ENCODE data around the gene FFAR1.
"Not testable (repeated sequence)": the region's sequence is repeated elsewhere in the genome, so short reads cannot be mapped to it uniquely, and the experiment has no call there.

Gene FFAR1

DNA sequence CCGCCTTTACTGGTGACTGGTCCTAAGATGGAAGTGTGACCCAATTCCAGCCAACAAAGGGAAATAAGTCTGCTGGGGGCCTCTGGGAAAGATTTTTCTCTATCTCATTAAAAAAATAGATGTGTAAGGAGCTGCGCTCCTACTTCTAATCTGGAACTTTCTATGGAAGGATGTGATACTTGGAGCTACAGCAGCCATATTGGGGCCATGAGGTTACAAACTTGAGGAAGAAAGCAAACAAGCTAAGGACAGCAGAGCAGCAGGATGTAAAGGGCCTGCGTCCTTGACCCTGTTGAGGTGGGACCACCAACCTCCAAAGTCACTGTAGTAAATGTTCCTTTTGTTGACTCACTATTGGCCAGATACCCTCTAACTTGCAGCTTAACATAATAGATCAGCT lies 30.7 kb downstream of the FFAR1 start:
- TF ChIP-seq JUND (IDR thresholded peaks at IDR 0.05; ENCODE audit: low read depth): no peak
- no peak for DNase-seq (ENCODE audit: low read depth in 1 of 2, low spot score in 1 of 2)
- in situ Hi-C loops (cut with HindIII; ENCODE audit: low pct_unique_long_range_greater_than_20kb, low sequenced_read_pairs): no loop called here

DNA sequence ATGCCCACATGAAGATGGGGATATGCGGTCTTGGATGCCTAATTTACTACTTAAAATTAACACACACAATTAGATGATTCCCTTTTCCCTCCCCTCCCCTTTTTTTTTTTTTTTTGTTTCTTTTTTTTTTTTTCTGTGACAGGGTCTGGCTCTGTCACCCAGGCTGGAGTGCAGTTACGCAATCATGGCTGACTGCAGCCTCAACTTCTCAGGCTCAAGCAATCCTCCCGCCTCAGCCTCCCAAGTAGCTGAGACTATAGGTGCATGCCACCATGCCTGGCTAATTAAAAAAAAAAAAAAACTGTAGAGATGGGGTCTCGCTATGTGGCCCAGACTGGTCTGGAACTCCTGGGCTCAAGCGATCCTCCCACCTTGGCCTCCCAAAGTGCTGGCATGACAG lies 31.8 kb downstream of the FFAR1 start:
- DNase-seq (ENCODE audit: low read depth in 1 of 2, low spot score in 1 of 2); in situ Hi-C loops (cut with HindIII; ENCODE audit: low pct_unique_long_range_greater_than_20kb, low sequenced_read_pairs): not testable (repeated sequence)

DNA sequence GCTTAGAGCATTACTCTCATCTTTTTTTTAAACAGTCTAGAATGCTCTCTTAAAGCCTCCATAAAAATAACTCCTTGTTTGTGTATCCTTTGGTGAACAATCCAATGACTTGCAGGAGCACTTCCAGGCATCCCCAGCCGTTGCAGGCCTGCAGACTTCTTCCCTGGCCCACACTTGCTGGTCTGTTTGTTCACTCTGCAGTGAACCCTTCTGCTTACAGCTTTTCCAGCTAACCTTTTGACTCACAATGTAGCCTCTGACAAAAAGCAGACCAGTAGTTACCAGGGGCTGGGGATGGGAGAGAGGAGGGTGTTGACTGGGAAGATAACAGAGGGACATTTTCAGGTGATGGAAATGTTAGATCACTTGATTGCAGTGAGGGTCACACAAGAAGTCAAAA lies 32.3 kb downstream of the FFAR1 start:
- no peak for DNase-seq (ENCODE audit: low read depth in 1 of 2, low spot score in 1 of 2)
- in situ Hi-C loops (cut with HindIII; ENCODE audit: low pct_unique_long_range_greater_than_20kb, low sequenced_read_pairs): no loop called here
- no peak for TF ChIP-seq JUND (IDR thresholded peaks at IDR 0.05; ENCODE audit: low read depth)

DNA sequence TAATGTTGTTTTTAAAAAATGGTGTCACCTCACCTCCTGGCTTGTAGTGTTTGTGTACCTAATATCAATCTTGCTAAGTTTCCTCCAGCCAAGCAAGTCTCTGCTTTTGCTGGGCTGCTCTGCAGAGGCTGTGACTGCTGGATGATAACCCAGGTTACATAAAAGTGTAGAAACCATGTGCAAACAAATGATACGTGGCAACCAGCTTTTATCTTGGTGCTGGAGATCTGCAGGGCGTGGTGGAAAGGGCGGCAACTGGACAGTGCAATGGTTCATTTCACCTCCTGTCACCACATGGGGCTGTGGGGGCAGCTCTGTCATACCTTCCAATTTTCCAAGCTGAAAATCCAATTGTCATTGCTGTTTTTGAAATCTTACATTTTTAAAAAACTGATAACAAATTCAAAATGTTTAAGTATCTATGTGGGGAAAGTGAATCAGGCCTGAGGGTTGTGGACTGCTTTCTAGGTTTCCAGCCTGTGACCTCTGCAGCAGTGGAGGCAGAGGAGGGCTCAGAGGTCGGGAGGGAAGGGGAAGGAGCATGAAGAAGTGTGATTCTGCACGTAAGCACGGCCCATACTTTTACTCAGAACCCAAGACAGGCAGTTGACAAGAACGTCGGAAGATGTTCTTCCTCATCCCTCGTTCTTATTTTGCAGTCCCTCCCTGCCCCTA lies 32.9 kb downstream of the FFAR1 start:
- in situ Hi-C loops (cut with HindIII; ENCODE audit: low pct_unique_long_range_greater_than_20kb, low sequenced_read_pairs): no loop called here
- TF ChIP-seq JUND (IDR thresholded peaks at IDR 0.05; ENCODE audit: low read depth): no peak
- DNase-seq (ENCODE audit: low read depth in 1 of 2, low spot score in 1 of 2): no peak

DNA sequence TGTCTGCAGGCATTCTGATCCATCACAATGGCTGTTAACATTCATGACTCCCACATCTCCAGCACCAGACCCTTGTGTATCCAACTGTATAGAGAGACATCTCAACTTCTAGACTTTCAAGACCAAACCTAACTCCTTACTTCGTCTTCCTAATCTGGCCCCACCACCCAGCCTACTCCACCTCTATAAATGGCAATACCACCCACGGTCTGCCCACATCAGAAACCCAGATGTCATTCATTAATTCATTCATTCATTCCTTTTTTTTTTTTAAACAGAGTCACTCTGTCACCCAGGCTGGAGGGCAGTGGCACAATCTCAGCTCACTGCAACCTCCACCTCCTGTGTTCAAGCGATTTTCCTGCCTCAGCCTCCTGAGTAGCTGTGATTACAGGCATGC lies 33.6 kb downstream of the FFAR1 start:
- in situ Hi-C loops (cut with HindIII; ENCODE audit: low pct_unique_long_range_greater_than_20kb, low sequenced_read_pairs): no loop called here
- DNase-seq (ENCODE audit: low read depth in 1 of 2, low spot score in 1 of 2): no peak
- TF ChIP-seq JUND (IDR thresholded peaks at IDR 0.05; ENCODE audit: low read depth): no peak

DNA sequence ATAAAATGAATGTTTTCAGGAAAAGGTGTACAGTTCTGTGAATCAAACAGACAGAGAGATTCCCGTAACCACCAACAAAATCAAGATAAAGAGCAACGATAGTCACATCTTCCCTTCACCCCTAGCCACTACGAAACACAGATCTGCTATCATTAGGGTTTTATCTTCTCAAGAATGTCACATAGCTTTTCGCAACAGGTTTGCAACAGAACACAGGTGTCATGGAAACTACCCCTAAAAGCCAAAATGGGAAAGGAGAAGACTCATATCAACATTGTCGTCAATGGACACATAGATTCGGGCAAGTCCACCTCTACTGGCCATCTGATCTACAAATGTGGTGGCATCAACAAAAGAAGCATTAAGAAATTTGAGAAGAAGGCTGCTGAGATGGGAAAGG lies 34.2 kb downstream of the FFAR1 start:
- in situ Hi-C loops (cut with HindIII; ENCODE audit: low pct_unique_long_range_greater_than_20kb, low sequenced_read_pairs): no loop called here
- DNase-seq (ENCODE audit: low read depth in 1 of 2, low spot score in 1 of 2): no peak
- no peak for TF ChIP-seq JUND (IDR thresholded peaks at IDR 0.05; ENCODE audit: low read depth)

DNA sequence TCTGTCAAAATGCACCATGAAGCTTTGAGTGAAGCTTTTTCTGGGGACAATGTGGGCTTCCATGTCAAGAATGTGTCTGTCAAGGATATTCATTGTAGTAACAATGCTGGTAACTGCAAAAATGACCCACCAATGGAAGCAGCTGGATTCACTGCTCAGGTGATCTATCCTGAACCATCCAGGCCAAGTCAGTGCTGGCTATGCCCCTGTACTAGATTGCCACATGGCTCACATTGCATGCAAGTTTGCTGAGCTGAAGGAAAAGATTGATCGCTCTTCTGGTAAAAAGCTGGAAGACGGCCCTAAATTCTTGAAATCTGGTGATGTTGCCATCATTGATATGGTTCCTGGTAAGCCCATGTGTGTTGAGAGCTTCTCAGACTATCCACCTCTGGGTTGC lies 35.8 kb downstream of the FFAR1 start:
- no peak for DNase-seq (ENCODE audit: low read depth in 1 of 2, low spot score in 1 of 2)
- in situ Hi-C loops (cut with HindIII; ENCODE audit: low pct_unique_long_range_greater_than_20kb, low sequenced_read_pairs): no loop called here
- no peak for TF ChIP-seq JUND (IDR thresholded peaks at IDR 0.05; ENCODE audit: low read depth)

DNA sequence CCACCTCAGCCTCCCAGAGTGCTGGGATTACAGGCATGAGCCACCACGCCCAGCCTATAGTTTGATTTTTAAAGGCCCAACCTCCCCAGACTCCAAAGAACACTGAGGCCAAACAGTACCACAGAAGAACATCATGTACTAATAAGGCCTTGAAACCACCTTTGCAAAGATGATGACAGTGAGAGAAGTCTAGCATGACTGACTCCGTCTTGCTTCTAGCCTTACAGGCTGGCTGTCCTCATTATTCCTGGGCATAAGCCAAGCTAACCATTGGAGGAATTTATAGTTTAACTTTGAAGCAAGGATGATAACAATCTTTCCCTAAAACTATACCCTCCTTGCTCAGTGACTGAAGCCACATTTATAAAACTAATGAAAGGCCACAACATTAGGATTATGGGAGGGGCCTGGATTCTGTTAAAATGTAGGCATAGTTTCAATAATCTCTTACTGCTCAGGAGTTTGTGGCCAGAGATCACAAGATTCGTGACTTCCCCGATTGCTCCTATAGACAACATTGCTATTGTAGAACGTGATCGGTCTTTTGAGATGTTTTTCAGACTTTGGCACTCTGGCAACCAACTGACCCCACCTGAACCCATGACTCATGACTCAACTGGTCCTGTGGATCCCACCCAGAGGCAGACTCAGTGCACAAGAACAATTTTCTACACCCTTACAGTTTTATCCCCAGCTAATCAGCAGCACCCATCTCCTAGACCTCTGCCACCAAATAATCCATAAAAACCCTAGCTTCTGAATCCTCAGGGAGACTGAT lies 40.8 kb downstream of the FFAR1 start:
- DNase-seq (ENCODE audit: low read depth in 1 of 2, low spot score in 1 of 2): no peak
- in situ Hi-C loops (cut with HindIII; ENCODE audit: low pct_unique_long_range_greater_than_20kb, low sequenced_read_pairs): no loop called here

DNA sequence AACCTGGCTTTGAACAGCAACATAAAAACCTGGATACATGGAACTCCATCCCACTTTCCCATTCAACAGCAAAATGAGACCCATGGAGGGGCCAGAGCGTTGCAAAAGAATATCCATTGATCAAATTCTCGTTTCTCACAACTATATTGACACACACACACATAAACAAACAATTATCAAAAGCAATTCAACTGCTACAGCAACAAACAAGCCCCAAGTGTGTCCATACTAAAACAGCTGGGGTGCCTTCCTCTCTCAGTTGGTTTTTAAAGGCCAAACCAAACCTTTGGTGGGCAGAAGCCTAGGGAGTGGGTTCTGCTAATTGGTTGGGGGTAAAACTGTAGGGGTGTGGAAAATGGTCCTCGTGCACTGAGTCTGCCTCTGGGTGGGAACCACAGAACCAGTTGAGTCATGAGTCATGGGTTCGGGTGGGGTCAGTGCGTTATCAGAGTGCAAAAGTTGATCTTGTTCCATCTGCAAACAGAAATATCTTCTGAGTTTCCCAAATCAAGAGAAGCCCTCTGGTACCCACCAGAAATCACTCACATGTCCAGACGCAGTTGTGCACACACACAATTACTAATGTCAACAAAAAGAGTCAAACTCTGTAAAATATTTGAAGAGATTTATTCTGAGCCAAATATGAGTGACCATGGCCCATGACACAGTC lies 41.6 kb downstream of the FFAR1 start:
- DNase-seq (ENCODE audit: low read depth in 1 of 2, low spot score in 1 of 2): no peak
- no peak for TF ChIP-seq JUND (IDR thresholded peaks at IDR 0.05; ENCODE audit: low read depth)
- in situ Hi-C loops (cut with HindIII; ENCODE audit: low pct_unique_long_range_greater_than_20kb, low sequenced_read_pairs): no loop called here

More for the DNA sequence above, 40.8 kb downstream of the FFAR1 start:
- TF ChIP-seq JUND (IDR thresholded peaks at IDR 0.05; ENCODE audit: low read depth): no peak

DNA sequence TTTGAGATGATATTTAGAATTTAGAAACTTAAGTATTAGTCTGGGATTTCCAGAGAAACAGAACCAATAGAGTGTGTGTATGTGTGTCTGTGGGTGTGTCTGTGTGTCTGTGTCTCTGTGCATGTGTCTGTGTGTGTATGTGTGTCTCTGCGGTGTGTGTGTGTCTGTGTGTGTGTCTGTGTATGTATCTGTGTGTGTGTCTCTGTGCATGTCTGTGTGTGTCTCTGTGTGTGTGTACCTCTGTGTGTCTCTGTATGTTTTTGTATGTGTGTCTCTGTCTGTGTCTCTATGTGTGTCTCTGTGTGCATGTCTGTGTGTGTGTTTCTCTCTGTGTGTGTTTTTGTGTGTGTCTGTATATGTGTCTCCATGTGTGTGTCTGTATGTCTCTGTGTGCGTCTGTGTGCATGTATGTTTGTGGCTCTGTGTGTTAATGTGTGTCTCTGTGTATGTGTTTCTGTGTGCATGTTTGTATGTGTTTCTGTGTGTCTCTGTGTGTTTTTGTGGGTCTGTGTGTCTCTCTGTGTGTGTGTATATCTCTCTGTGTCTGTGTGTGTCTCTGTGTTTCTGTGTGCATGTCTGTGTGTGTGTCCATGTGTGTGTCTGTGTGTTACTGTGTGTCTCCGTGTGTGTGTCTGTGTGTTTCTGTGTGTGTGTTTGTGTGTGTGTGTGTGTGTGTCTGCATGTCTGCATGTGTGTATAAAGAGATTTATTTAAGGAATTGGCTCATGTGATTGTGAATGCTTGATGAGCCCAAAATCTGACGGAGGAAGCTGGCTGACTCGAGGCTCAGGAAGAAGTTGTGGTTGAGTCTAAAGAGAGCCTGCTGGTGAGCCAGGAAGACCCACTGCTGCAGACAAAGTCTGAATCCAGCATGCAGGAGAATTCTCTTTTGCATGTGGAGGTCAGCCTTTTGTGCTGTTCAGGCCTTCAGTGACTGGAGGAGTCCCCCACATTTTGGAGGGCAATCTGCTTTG lies 45.3 kb downstream of the FFAR1 start:
- DNase-seq (ENCODE audit: low read depth in 1 of 2, low spot score in 1 of 2): no peak
- in situ Hi-C loops (cut with HindIII; ENCODE audit: low pct_unique_long_range_greater_than_20kb, low sequenced_read_pairs): no loop called here
- no peak for TF ChIP-seq JUND (IDR thresholded peaks at IDR 0.05; ENCODE audit: low read depth)

DNA sequence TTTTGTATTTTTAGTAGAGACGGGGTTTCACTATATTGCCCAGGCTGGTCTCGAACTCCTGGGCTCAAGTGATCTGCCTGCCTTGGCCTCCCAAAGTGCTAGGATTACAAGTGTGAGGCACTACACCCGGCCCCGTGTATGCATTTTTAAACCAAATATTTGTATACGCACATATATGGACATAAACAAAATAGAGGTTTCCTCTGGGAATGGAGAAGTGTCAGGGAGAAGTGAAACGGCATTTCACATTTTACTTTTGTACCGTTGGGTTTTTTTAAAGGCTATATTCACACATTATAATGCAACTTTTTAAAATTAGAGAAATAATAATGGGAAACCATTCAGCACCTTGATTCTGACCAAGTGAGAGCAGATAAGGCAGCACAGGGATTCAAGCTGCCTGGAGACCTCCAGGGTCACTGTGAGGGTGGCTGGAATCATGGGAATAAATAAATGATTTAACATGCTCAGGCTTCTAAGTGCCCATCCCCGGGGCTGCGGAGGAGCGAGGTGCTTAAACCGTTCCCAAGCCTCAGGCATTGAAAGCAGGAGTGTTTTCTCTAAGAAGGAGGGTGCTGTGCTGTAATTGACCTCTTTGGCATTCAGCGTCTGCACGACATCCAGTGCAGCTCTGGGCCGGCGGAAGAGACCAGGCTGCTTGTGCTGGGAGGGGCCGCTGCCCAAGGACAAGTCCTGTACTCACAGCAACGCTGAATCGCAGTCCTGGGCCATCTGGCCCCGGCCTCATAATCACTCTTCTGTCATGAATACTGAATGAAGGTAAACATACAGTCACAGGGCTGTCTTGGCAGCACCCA lies 47.9 kb downstream of the FFAR1 start:
- TF ChIP-seq JUND (IDR thresholded peaks at IDR 0.05; ENCODE audit: low read depth): no peak
- in situ Hi-C loops (cut with HindIII; ENCODE audit: low pct_unique_long_range_greater_than_20kb, low sequenced_read_pairs): no loop called here

More for the DNA sequence above, 47.9 kb downstream of the FFAR1 start:
- no peak for DNase-seq (ENCODE audit: low read depth in 1 of 2, low spot score in 1 of 2)
